Uterus (tissue), 2 donors: ENCODE results near the gene AKT1.

Source experiments
- POLR2A ChIP-seq, 2 donors: fragments of 450-650 bp; IDR thresholded peaks; one replicate each; pipeline ENCODE4 v1.6.1; 2016; ENCODE audit warnings: antibody characterized with exemption in 2 of 2, mild to moderate bottlenecking in 1 of 2, moderate library complexity in 1 of 2
- TF ChIP-seq, protein P1 (sequence below), 4 experiments: fragments of 200-600 bp in 2 of 4; fragments of 450-650 bp in 2 of 4; sonication (generic) in 2 of 4; IDR thresholded peaks; one replicate each; pipeline ENCODE4 v1.5.1; 2016 to 2019; ENCODE audit warnings: antibody characterized with exemption in 4 of 4, mild to moderate bottlenecking in 2 of 4, moderate library complexity in 1 of 4

DNA sequence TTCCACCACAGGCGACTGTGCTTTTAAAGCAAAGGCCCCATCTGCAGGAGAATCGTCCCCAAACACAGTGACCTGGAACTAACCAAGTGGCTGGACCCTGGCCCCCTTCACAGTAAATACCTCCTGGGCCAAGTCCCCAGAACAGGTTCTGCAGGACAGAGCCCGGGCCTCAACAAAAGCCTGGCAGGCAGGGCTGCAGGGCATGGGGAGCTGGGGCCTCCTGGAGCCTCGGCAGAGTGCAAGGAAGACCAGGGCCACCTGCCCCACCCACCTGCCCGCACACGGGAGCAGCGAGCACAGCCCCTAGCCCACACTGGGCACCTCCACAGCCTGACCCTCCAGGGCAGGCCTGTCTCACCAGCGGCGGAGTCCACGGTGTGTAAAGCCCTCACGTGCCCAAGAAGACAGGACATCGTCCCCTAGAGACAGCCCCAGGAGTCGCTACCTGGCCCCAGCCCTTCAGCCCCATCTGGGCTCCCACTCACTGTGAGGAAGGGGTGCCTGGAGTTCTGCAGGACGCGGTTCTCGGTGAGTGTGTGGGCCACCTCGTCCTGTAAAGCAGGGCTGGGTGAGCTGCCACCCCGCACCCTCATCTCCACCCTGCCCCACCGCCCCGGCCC is 21.0 kb downstream of the AKT1 start:
- TF ChIP-seq, protein P1, sequence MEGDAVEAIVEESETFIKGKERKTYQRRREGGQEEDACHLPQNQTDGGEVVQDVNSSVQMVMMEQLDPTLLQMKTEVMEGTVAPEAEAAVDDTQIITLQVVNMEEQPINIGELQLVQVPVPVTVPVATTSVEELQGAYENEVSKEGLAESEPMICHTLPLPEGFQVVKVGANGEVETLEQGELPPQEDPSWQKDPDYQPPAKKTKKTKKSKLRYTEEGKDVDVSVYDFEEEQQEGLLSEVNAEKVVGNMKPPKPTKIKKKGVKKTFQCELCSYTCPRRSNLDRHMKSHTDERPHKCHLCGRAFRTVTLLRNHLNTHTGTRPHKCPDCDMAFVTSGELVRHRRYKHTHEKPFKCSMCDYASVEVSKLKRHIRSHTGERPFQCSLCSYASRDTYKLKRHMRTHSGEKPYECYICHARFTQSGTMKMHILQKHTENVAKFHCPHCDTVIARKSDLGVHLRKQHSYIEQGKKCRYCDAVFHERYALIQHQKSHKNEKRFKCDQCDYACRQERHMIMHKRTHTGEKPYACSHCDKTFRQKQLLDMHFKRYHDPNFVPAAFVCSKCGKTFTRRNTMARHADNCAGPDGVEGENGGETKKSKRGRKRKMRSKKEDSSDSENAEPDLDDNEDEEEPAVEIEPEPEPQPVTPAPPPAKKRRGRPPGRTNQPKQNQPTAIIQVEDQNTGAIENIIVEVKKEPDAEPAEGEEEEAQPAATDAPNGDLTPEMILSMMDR (IDR thresholded peaks at IDR 0.05) = no peak
- TF ChIP-seq POLR2A (IDR thresholded peaks at IDR 0.05) = no peak
